GM19035 (cell line): ENCODE data around the gene FBXW8.

Experiments
- ATAC-seq: cut with Tn5 transposase; IDR thresholded peaks from one replicate; pipeline ENCODE4 v1.9.1; 2021; ENCODE audit not compliant: unreplicated experiment

The FBXW8 gene, protein sequence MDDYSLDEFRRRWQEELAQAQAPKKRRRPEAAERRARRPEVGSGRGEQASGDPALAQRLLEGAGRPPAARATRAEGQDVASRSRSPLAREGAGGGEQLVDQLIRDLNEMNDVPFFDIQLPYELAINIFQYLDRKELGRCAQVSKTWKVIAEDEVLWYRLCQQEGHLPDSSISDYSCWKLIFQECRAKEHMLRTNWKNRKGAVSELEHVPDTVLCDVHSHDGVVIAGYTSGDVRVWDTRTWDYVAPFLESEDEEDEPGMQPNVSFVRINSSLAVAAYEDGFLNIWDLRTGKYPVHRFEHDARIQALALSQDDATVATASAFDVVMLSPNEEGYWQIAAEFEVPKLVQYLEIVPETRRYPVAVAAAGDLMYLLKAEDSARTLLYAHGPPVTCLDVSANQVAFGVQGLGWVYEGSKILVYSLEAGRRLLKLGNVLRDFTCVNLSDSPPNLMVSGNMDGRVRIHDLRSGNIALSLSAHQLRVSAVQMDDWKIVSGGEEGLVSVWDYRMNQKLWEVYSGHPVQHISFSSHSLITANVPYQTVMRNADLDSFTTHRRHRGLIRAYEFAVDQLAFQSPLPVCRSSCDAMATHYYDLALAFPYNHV

GRCh38 chr12:116910645-116911451 is at the start of gene FBXW8:
Gene FBXW8, plus strand, starts transcription at chr12:116910950. Its CDS starts 88 bp downstream, at chr12:116911038.
- ATAC-seq: peak; percentile 95

GRCh38 chr12:116861320-116861719 is 49.4 kb upstream of the FBXW8 start:
- peak; percentile 76 for ATAC-seq

DNA sequence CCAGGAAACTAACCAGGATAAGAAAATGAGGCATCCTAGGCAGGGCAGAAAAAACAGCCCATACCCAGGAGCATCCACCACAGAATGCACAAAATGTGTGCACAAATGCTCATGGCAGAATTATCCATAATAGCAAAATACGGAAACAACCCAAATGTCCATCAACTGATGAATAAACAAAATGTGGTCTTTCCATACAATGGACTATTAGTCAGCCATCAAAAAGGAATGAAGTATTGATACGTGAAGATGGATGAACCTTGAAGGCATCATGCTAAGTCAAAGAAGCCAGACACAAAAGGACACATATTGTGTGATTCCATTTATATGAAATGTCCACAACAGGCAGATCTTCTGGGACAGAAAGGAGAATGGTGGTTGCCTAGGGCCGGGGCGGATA is 48.6 kb upstream of the FBXW8 start:
- no peak for ATAC-seq

DNA sequence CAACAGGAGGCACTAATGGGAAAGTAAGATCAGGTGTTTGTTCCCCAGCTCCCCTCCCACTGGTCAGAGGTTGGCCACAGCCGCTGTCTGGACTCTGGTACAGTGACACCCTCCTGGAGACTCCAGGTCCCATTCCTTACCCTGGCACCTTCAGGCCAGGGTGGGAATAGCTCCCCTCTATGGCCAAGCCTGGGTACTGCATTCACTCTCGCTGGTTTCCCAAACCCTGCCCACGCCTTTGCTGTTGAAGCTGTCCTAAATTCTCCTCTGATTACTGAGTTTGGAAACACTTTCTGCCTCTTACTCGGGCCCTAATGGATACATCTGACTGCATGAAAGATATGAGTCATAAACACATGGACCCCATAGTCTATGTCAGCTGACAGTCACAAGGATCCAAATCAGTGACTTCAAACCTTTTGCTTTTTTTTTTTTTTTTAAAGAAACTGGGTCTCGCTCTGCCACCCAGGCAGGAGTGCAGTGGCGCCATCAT is 47.4 kb upstream of the FBXW8 start:
- ATAC-seq: no peak

DNA sequence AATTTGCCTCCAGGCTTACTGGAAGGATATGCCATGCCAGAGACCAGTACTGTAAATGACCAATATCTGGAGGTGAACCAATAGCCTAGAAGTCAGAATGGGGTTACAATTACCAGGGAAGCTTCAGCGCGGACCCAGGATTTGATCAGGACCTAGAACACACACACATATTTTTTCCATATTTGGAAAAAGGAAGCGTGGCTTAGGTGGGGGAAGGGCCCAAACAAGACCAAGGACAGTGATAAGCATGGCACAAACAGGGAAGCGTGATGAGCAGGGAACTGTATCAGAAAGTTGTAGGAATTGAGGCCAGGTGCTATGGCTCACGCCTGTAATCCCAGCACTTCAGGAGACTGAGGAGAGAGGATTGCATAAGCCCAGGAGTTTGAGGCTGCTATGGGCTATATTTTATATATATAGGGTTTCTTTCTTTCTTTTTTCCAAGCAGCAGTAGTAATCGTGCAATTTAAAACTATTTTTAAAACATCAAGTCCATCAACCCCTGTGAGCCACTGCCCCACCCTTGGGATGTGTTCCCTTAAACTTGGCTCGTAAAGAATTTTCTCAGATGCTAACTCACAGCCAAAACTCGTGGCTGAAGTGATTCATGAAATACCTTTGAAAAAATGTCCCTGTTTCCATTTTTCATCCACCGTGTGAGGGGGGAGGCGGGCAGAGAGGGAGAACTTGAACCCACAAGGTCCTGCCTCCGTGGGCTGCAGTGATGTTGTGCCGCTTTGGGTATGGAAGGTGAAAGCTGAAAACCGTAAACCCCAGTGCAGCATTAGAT is 46.2 kb upstream of the FBXW8 start:
- ATAC-seq: no peak

- ATAC-seq: no peak
These were observed 43.2 kb upstream of the FBXW8 start for GRCh38 chr12:116867523-116867922.

DNA sequence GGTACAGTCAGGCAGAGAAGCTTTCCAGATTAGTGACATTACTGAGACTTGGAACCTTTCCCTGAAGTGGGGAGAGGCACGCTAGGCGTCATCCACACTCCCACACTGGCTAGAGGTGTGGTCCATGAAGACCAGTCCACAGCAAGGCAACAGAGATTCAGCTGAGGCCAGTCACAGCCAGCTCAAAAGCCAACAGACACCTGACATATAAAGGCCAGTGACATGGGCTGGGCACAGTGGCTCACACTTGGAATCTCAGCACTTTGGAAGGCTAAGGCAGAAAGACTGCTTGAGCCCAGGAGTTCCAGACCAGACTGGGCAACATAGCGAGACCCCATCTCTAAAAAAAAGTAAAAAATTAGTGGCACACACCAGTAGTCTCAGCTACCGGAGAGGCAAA is 40.4 kb upstream of the FBXW8 start:
- no peak for ATAC-seq

- ATAC-seq: no peak
These were observed 36.3 kb upstream of the FBXW8 start for GRCh38 chr12:116874324-116874995.

GRCh38 chr12:116876151-116876869 is 34.4 kb upstream of the FBXW8 start:
- ATAC-seq: no peak

- ATAC-seq: no peak
These were observed 31.9 kb upstream of the FBXW8 start for GRCh38 chr12:116878567-116879508.

- no peak for ATAC-seq
These were observed 31.1 kb upstream of the FBXW8 start for GRCh38 chr12:116879509-116880212.

DNA sequence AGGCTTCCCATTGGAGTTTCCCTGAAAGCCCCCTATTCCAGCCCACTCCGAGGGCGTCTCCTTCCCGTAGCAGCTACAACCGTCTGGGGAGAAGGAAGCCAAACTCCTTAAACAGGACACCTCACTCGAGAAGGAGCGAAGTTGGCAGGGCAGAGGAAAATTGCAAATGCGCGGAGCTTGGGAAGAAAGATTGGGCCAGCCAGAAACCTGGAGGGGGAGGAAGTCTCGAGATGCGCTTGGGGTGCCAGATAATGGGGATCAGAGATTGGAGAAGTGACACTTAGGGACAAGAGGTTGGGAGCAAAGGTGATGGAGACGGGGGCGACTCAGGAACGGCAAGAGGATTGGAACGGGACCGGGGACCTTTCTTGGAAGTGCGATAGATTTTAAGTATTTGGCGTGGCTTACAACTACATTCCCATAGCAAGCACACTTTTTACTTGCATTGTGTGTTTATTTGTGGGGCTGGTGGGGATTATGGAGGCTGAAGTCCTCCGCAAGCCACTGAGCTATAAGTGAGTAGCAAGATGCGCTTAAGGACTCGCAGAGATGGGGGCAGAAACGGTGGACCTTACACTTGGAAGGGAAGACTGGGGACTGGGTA is 30.4 kb upstream of the FBXW8 start:
- ATAC-seq: no peak

DNA sequence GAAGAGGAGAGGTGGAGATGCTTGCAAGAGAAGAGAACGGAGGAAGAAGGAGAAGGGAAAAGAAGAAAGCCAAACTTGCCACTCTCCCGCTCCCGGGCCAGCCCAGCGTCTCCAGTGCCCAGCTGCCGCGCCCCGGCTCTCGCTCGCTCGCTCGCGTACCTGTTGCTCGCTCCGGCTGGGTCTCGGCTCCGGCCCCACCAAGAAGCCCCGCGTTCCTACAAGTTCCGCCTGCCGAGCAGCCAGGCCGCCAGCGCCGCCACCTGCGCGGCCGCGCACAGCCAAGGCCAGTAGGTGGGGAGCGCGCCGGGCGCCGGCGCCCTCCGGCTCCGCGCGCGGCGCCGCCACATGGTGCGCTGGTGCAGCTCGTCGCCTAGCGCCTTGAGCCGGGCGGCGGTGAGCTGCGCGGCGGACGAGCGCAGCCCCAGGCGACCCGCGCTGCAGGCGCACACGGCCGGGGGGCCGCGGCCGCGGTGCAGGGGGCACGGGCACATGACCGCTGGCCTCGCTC is 29.9 kb upstream of the FBXW8 start:
- ATAC-seq: peak; percentile 65

DNA sequence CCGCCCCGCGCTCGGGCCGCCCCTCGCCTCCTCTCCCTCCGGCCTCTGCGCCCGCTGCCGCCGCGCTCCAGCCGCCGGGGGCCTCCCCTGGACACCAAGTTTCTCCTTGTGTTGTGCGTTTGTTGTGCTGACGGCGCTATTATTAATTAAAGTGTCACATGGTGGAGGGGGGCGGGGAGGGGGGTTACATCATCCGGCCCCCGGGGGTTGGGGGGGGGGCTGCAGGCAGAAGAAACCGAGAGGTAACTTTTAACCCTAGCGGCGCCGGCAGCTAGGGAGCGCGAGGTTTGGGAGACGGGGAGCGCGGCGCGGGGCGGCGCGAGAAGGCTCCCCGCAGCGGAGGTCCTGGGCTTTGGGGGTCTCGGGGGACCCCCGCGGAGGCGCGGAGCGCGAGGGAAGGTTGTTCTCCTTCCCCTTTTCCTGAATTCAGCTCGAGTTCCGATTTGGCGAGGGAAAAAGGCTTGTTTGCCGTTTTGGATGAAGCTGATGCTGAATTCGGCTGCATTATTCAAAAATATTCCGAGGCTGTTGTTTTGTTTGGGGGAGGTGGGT is 29.3 kb upstream of the FBXW8 start, which contains the start of gene HRK:
TSS of gene HRK (minus strand) at position 117 of the 552 bp plus-strand sequence. CDS start 134 bp downstream, outside the sequence.
- peak; percentile 9 for ATAC-seq

- no peak for ATAC-seq
These were observed 28.8 kb upstream of the FBXW8 start for GRCh38 chr12:116881877-116882507.

DNA sequence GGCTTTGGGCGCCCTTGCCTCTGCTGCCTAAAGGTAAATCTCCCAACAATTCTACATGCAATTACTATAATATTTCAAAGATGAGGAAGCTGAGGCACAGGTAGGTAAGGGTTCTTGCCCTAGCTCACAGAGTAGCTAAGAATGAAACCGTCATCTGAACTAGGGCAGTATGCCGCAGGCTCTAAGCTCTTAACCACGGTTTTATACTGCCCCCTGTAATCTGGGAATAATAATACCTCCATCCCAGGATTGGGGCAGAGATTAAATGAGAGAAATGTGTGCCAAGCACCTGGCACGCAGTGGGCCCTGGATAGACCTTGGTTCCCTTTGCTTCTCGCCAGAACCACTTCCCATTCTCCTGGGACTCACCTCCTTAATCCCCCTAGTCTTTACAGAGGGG is 28.0 kb upstream of the FBXW8 start:
- no peak for ATAC-seq
